OCI-LY3 (cell line): Measurements from ENCODE around the gene RNPEP.

ENCODE experiments used
- CTCF ChIP-seq: fragments of 200-600, 300-600 bp; sonication (generic); IDR thresholded peaks from 2 replicates; pipeline ENCODE4 v1.5.1; 2014; ENCODE audit warnings: antibody characterized with exemption, low read length, low read depth
- EZH2phosphoT487 ChIP-seq: fragments of 200-600 bp; shearing (Covaris generic); IDR thresholded peaks from 2 replicates; pipeline ENCODE4 v1.6.1; 2018; ENCODE audit warnings: antibody characterized with exemption, mixed run types, low read depth

- peak; percentile 99 for TF ChIP-seq CTCF
- no peak for TF ChIP-seq EZH2phosphoT487
Measured at GRCh38 chr1:202009326-202010179, 27.1 kb downstream of the RNPEP start.
